ENCODE measurements around the gene MCUB. TPM values are rescaled to one million over a fixed set of nuclear protein-coding genes. Genes with fewer than 3 reads are reported as not detected.

The MCUB gene
- total and polyA plus RNA-seq, 2 of the 13 experiments (the other 11 are each of a cell fraction or from before 2014, with no cell fraction given), result 0.95 to 2.2 TPM

DNA sequence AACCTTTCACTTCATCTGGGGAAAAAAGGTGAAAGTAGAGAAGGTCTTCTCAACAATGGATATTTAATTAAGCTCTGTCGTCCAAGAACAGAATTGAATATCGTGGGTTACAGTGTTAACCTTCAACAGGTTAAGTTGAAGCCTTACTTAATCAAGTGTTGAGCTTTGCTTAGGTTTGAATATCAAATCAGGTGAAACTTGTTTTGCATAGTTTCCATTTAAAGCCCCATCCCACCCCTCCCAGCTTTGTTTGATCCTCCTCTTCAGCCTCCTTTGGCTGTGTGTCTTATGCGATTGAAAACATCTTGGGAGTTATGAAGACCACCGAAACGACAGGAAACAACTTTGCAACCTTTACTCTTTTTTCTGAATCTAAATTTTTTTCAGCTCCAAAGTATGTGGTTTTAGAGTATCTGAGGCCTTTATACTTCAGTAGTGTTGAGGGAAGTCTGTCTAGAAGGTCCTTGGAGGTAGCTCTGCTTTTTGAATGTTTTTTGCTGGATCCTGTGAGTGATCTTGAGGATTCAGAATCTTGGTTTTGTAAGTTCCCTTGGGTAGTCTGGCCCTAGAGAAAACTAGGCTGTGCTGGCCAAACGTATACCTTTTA lies 39.1 kb downstream of the MCUB start:
- H3K4me1 ChIP-seq (ENCODE audit: insufficient read depth, low read length), result no peaks in the 10 kb centered on the region
- ATAC-seq, result no peak
- no peak for FAIRE-seq
- no peak overlapping the region for H2AFZ ChIP-seq (ENCODE audit: low read length)
- CTCF ChIA-PET (ENCODE audit: low intra/inter-chr PET ratio, low total read pairs), result no interaction called here
- H3K9ac ChIP-seq (ENCODE audit: insufficient read depth, low read depth, low read length), result no peak overlapping the region
- H3K4me3 ChIP-seq (replicated peaks in 1 of 3; ENCODE audit: insufficient read depth in 1 of 3, low read depth in 2 of 3, low read length in 3 of 3), result no peak overlapping the region
- intact Hi-C loops (cut with micrococcal nuclease; ENCODE audit: unreplicated experiment), result no loop called here
- POLR2A ChIA-PET, result no interaction called here
- H3K27ac ChIP-seq (ENCODE audit: extremely low read length, insufficient read depth, low read length), result no peak overlapping the region
- no peaks in the 10 kb centered on the region for H4K20me1 ChIP-seq (ENCODE audit: insufficient read depth, low read length)
- in situ Hi-C loops (cut with HindIII; ENCODE audit: extremely low pct_ligation_motif_present, low pct_unique_long_range_greater_than_20kb), result no loop called here
- H3K27me3 ChIP-seq (ENCODE audit: control insufficient read depth in 1 of 2, insufficient read depth in 2 of 2, low read length in 2 of 2), result no peaks in the 10 kb centered on the region; a peak in 1 of 5 replicates
- no peaks in the 10 kb centered on the region for H3K9me3 ChIP-seq (ENCODE audit: low read length)
- TF ChIP-seq ZNF234 (CRISPR knock-in tag; conservative IDR thresholded peaks at IDR 0.05) (no peak), ZFP36L1 (CRISPR knock-in tag; IDR thresholded peaks at IDR 0.05) (no peak), ZNF839 (CRISPR knock-in tag; IDR thresholded peaks at IDR 0.05; ENCODE audit: borderline replicate concordance) (no peak), ZBTB1 (CRISPR knock-in tag; IDR thresholded peaks at IDR 0.05; ENCODE audit: borderline replicate concordance) (no peak), ZNF430 (CRISPR knock-in tag; IDR thresholded peaks at IDR 0.05) (no peak)
- H3K4me2 ChIP-seq (ENCODE audit: low read depth, low read length), result no peak overlapping the region
- no peak for DNase-seq (ENCODE audit: low spot score)
- no TSS peak for BruUV-seq (replicated peaks)
- no peaks in the 10 kb centered on the region for H3K79me2 ChIP-seq (ENCODE audit: insufficient read depth, low read length)
- no peaks in the 10 kb centered on the region for H3K36me3 ChIP-seq (replicated peaks in 1 of 2; ENCODE audit: control insufficient read depth in 1 of 2, insufficient read depth in 2 of 2, low read length in 2 of 2)
- 59% methylated on average over 6 of the region's 6 CpGs for WGBS (ENCODE audit: low lambda C conversion rate)

DNA sequence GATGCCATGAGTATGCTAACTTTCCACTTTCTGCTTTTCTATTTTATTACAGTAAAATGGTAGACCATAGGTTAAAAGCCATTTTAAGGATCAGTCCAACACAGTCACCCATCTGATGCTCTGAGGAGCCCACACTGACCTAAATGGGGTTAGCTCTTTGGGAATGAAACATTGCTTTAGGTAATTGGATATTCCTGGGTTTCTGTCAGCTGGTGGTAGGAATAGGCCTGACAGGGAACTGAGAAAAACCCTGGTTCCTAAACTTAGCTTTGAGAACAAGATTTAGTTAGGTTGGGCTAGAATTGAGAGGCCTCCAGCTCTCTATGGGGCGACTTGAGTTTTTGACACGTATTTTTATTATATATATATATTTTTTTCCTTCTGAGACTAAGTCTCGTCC lies 40.4 kb downstream of the MCUB start:
- no peak overlapping the region for H3K27ac ChIP-seq (ENCODE audit: extremely low read length, insufficient read depth, low read length)
- H3K36me3 ChIP-seq (replicated peaks in 1 of 2; ENCODE audit: control insufficient read depth in 1 of 2, insufficient read depth in 2 of 2, low read length in 2 of 2), result no peaks in the 10 kb centered on the region
- no peaks in the 10 kb centered on the region for H3K9me3 ChIP-seq (ENCODE audit: low read length)
- CTCF ChIA-PET (ENCODE audit: low intra/inter-chr PET ratio, low total read pairs), result no interaction called here
- intact Hi-C loops (cut with micrococcal nuclease; ENCODE audit: unreplicated experiment), result no loop called here
- H4K20me1 ChIP-seq (ENCODE audit: insufficient read depth, low read length), result no peaks in the 10 kb centered on the region
- H3K4me3 ChIP-seq (replicated peaks in 1 of 3; ENCODE audit: insufficient read depth in 1 of 3, low read depth in 2 of 3, low read length in 3 of 3), result no peak overlapping the region
- no peaks in the 10 kb centered on the region for H3K27me3 ChIP-seq (ENCODE audit: control insufficient read depth in 1 of 2, insufficient read depth in 2 of 2, low read length in 2 of 2)
- H3K4me1 ChIP-seq (ENCODE audit: insufficient read depth, low read length), result no peaks in the 10 kb centered on the region
- in situ Hi-C loops (cut with HindIII; ENCODE audit: extremely low pct_ligation_motif_present, low pct_unique_long_range_greater_than_20kb), result no loop called here
- no peak overlapping the region for H3K9ac ChIP-seq (ENCODE audit: insufficient read depth, low read depth, low read length)
- ATAC-seq (no peak), FAIRE-seq (no peak), DNase-seq (ENCODE audit: low spot score) (no peak)
- no peaks in the 10 kb centered on the region for H3K79me2 ChIP-seq (ENCODE audit: insufficient read depth, low read length)
- no peak overlapping the region for H2AFZ ChIP-seq (ENCODE audit: low read length)
- no peak overlapping the region for H3K4me2 ChIP-seq (ENCODE audit: low read depth, low read length)
- POLR2A ChIA-PET, result no interaction called here
- 48% methylated on average over 3 of the region's 3 CpGs for WGBS (ENCODE audit: low lambda C conversion rate)
- no TSS peak for BruUV-seq (replicated peaks)
- no peak for TF ChIP-seq JDP2 (CRISPR knock-in tag; IDR thresholded peaks at IDR 0.05; ENCODE audit: borderline replicate concordance)
- TF ChIP-seq, protein P1, sequence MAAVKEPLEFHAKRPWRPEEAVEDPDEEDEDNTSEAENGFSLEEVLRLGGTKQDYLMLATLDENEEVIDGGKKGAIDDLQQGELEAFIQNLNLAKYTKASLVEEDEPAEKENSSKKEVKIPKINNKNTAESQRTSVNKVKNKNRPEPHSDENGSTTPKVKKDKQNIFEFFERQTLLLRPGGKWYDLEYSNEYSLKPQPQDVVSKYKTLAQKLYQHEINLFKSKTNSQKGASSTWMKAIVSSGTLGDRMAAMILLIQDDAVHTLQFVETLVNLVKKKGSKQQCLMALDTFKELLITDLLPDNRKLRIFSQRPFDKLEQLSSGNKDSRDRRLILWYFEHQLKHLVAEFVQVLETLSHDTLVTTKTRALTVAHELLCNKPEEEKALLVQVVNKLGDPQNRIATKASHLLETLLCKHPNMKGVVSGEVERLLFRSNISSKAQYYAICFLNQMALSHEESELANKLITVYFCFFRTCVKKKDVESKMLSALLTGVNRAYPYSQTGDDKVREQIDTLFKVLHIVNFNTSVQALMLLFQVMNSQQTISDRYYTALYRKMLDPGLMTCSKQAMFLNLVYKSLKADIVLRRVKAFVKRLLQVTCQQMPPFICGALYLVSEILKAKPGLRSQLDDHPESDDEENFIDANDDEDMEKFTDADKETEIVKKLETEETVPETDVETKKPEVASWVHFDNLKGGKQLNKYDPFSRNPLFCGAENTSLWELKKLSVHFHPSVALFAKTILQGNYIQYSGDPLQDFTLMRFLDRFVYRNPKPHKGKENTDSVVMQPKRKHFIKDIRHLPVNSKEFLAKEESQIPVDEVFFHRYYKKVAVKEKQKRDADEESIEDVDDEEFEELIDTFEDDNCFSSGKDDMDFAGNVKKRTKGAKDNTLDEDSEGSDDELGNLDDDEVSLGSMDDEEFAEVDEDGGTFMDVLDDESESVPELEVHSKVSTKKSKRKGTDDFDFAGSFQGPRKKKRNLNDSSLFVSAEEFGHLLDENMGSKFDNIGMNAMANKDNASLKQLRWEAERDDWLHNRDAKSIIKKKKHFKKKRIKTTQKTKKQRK (IDR thresholded peaks at IDR 0.05; ENCODE audit: low read length), result no peak
- no peak for TF ChIP-seq SNAPC2 (CRISPR knock-in tag; IDR thresholded peaks at IDR 0.05)
- TF ChIP-seq TFDP1 (CRISPR knock-in tag; IDR thresholded peaks at IDR 0.05; ENCODE audit: borderline replicate concordance), result no peak
- no peak for TF ChIP-seq GATAD2A (CRISPR knock-in tag; IDR thresholded peaks at IDR 0.05)
- TF ChIP-seq, protein P2, sequence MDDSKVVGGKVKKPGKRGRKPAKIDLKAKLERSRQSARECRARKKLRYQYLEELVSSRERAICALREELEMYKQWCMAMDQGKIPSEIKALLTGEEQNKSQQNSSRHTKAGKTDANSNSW (CRISPR knock-in tag; IDR thresholded peaks at IDR 0.05; ENCODE audit: borderline replicate concordance), result no peak
- TF ChIP-seq NPAS2 (CRISPR knock-in tag; IDR thresholded peaks at IDR 0.05; ENCODE audit: borderline replicate concordance), result no peak
- TF ChIP-seq ZFAT (CRISPR knock-in tag; conservative IDR thresholded peaks at IDR 0.05), result no peak
- no peak for TF ChIP-seq RCOR2 (CRISPR knock-in tag; IDR thresholded peaks at IDR 0.05)
- no peak for TF ChIP-seq FOXP1 (IDR thresholded peaks at IDR 0.05)
- no peak for TF ChIP-seq FOXP1 (CRISPR knock-in tag; IDR thresholded peaks at IDR 0.05)
- TF ChIP-seq ZNF670 (CRISPR knock-in tag; IDR thresholded peaks at IDR 0.05; ENCODE audit: borderline replicate concordance), result no peak
